K562 (cell line): ENCODE measurements around the gene ABHD16A. TPM values are rescaled to one million over a fixed set of nuclear protein-coding genes. Genes with fewer than 3 reads are reported as not detected.

Experiments used
- ADNP ChIP-seq: fragments of 200-800 bp; sonication (Bioruptor generic); IDR thresholded peaks from 2 replicates; pipeline ENCODE4 v1.6.1; 2016; ENCODE audit warnings: missing genetic modification characterization, missing compliant biosample characterization
- AFF1 ChIP-seq, 2 experiments: fragments of 450-650 bp; IDR thresholded peaks; 2 replicates each; pipeline ENCODE4 v1.6.1; 2018; ENCODE audit warnings: mild to moderate bottlenecking in 2 of 2, low read depth in 1 of 2; ENCODE audit not compliant: partially characterized antibody in 2 of 2
- BHLHE40 ChIP-seq: IDR thresholded peaks from 2 replicates; pipeline ENCODE4 v1.6.1; 2011; ENCODE audit warnings: low read length, improper control_type of control experiment
- CAMTA2 ChIP-seq: fragments of 250-450 bp; sonication (Bioruptor Pico); conservative IDR thresholded peaks from 2 replicates; pipeline ENCODE4 v1.5.1; 2022
- CBFA2T3 ChIP-seq: fragments of 450-650 bp; IDR thresholded peaks from 2 replicates; pipeline ENCODE4 v1.6.1; 2017
- DMBX1 ChIP-seq: fragments of 250-450 bp; sonication (Bioruptor Pico); IDR thresholded peaks from 2 replicates; pipeline ENCODE4 v1.8.0; 2022; ENCODE audit warnings: inconsistent platforms, mild to moderate bottlenecking, moderate library complexity, borderline replicate concordance
- HCFC1 ChIP-seq: IDR thresholded peaks from 2 replicates; pipeline ENCODE4 v1.6.1; 2012; ENCODE audit warnings: low read depth, low read length, improper control_type of control experiment
- HDAC6 ChIP-seq: IDR thresholded peaks from 2 replicates; pipeline ENCODE4 v1.6.1; 2012; ENCODE audit warnings: low read depth, mild to moderate bottlenecking, control low read depth, inconsistent platforms, low read length, moderate library complexity
- KDM5B ChIP-seq: fragments of 200-600 bp; sonication (generic); IDR thresholded peaks from 2 replicates; pipeline ENCODE4 v1.6.1; 2012; ENCODE audit warnings: low read depth, mild to moderate bottlenecking, moderate library complexity, low read length, control low read depth, inconsistent platforms; ENCODE audit not compliant: insufficient replicate concordance
- NFYB ChIP-seq: IDR thresholded peaks from 2 replicates; pipeline ENCODE4 v1.6.1; 2011; ENCODE audit warnings: mild to moderate bottlenecking, moderate library complexity; ENCODE audit not compliant: insufficient read length; ENCODE audit errors: extremely low read depth
- NUFIP1 ChIP-seq: fragments of 450-650 bp; IDR thresholded peaks from 2 replicates; pipeline ENCODE4 v1.6.1; 2018; ENCODE audit not compliant: partially characterized antibody
- PCBP2 ChIP-seq: fragments of 200-400 bp; formaldehyde crosslinking; IDR thresholded peaks from 2 replicates; pipeline ENCODE4 v1.6.1; 2018; ENCODE audit warnings: low read length, low read depth, mild to moderate bottlenecking, moderate library complexity; ENCODE audit not compliant: poor library complexity, severe bottlenecking
- POLR2AphosphoS2 ChIP-seq: IDR thresholded peaks from 2 replicates; pipeline ENCODE4 v1.6.1; 2012; ENCODE audit warnings: low read length, improper control_type of control experiment
- PTRF ChIP-seq: fragments of 450-650 bp; IDR thresholded peaks from 2 replicates; pipeline ENCODE4 v1.6.1; 2016; ENCODE audit warnings: mild to moderate bottlenecking, missing genetic modification characterization, missing compliant biosample characterization
- TEAD4 ChIP-seq, 2 experiments: sonication (generic) in 1 of 2; formaldehyde crosslinking in 1 of 2; IDR thresholded peaks; 2 replicates each; pipeline versions ENCODE4 v1.6.1 to v1.8.0; 2012 to 2022; ENCODE audit warnings: borderline replicate concordance in 1 of 2, inconsistent platforms in 1 of 2, low read length in 1 of 2, mild to moderate bottlenecking in 1 of 2, missing genetic modification reagents in 1 of 2
- TRIM24 ChIP-seq, 2 experiments: fragments of 450-650 bp; IDR thresholded peaks; 2 replicates each; pipeline ENCODE4 v1.6.1; 2016
- ZBTB17 ChIP-seq: fragments of 450-650 bp; formaldehyde crosslinking; IDR thresholded peaks from 2 replicates; pipeline ENCODE4 v1.4.0; 2020; ENCODE audit warnings: mild to moderate bottlenecking
- ZNF232 ChIP-seq: sonication (generic); formaldehyde crosslinking; IDR thresholded peaks from 2 replicates; pipeline ENCODE4 v1.8.0; 2022; ENCODE audit warnings: mild to moderate bottlenecking, missing genetic modification reagents
- ZNF586 ChIP-seq: fragments of 450-650 bp; formaldehyde crosslinking; conservative IDR thresholded peaks from 2 replicates; pipeline ENCODE4 v1.4.0; 2020; ENCODE audit warnings: mild to moderate bottlenecking, moderate library complexity
- ZNF830 ChIP-seq: fragments of 250-450 bp; sonication (Bioruptor Pico); IDR thresholded peaks from 2 replicates; pipeline ENCODE4 v1.5.0; 2021; ENCODE audit warnings: mild to moderate bottlenecking
- polyA plus RNA-seq, 8 experiments: library from polyadenylated mRNA; depleted of rRNA in 4 of 8; stranded (reverse) in 5 of 8; unstranded in 3 of 8; fragments of >200 nt; fragmentation: Nextera tagmentation in 2 of 8; fragmentation: Illumina TruSeq in 1 of 8; extraction: Ambion mirVana in 2 of 8; extraction: Trizol in 1 of 8; gene quantifications; 2 replicates each; pipeline versions ENCODE4 v1.2.1 to v1.2.3, GENCODE V29; 2011 to 2014; ENCODE audit warnings: inconsistent platforms in 1 of 8, missing spikeins in 1 of 8
- total RNA-seq, 7 experiments: library from RNA; depleted of rRNA in 6 of 7; stranded (reverse); fragments of >200 nt in 6 of 7; fragmentation: Illumina TruSeq in 2 of 7; extraction: Trizol in 2 of 7; gene quantifications; 2 replicates each; pipeline versions ENCODE4 v1.2.1 to v1.2.3, GENCODE V29; 2011 to 2021; ENCODE audit warnings: low replicate concordance in 1 of 7
- TF ChIP-seq, protein P1 (sequence below), 2 experiments: IDR thresholded peaks; 2 replicates each; pipeline ENCODE4 v1.6.1; 2012; ENCODE audit warnings: improper control_type of control experiment in 2 of 2, low read depth in 2 of 2, low read length in 2 of 2, borderline replicate concordance in 1 of 2
- TF ChIP-seq, protein P2 (sequence below): fragments of 450-650 bp; formaldehyde crosslinking; IDR thresholded peaks from 2 replicates; pipeline ENCODE4 v1.4.0; 2022; ENCODE audit warnings: mild to moderate bottlenecking, moderate library complexity

The ABHD16A gene
- total and polyA plus RNA-seq, 9 of the 15 experiments (the other 6 are each of a cell fraction or from before 2014, with no cell fraction given): 25.8 to 120 (median 81.6) TPM

DNA sequence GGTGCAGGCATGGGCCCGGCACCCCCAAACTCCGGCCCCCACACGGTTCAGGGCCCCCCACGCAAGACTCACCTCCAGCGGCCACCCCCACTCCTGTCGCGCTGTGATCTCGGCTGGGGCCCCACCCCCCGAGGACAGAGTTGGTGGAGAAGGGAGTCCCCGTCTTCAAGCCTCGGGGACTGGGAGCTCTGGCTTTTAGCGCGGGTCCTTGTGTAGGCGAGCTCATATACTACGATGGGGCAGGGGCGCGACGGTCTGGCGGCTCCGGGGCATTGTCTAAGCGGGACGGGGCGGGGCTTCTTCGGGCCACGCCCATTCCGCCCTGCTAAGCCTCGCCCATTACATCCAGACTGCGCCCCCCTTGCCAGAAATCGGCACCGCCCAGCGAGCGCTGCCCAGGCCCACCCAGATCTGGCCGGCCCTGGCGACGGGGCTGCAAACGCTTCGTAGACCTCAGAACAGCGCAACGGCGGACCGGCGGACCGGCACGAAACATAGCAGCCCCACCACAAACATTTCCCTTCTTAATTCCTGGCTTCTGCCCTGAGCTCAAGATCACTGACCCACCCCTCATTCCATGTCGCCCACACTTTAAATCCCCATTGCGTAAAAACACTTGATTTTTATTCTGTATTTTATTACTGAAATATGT, 27.0 kb upstream of the ABHD16A start (continued):
- TF ChIP-seq PCBP2: peak; percentile 54
- TF ChIP-seq ZBTB17 (CRISPR knock-in tag): peak; percentile 95
- TF ChIP-seq AFF1 (IDR thresholded peaks at IDR 0.05; ENCODE audit: low read depth in 1 of 2, partially characterized antibody in 2 of 2): no peak
- TF ChIP-seq TRIM24 (IDR thresholded peaks at IDR 0.05): peak in 1 of 2 experiments; percentile 49
- TF ChIP-seq, protein P1, sequence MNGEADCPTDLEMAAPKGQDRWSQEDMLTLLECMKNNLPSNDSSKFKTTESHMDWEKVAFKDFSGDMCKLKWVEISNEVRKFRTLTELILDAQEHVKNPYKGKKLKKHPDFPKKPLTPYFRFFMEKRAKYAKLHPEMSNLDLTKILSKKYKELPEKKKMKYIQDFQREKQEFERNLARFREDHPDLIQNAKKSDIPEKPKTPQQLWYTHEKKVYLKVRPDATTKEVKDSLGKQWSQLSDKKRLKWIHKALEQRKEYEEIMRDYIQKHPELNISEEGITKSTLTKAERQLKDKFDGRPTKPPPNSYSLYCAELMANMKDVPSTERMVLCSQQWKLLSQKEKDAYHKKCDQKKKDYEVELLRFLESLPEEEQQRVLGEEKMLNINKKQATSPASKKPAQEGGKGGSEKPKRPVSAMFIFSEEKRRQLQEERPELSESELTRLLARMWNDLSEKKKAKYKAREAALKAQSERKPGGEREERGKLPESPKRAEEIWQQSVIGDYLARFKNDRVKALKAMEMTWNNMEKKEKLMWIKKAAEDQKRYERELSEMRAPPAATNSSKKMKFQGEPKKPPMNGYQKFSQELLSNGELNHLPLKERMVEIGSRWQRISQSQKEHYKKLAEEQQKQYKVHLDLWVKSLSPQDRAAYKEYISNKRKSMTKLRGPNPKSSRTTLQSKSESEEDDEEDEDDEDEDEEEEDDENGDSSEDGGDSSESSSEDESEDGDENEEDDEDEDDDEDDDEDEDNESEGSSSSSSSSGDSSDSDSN (IDR thresholded peaks at IDR 0.05; ENCODE audit: borderline replicate concordance in 1 of 2, low read depth in 2 of 2, low read length in 2 of 2): 0 out of 4 replicates have a peak, but pooled peaks of 1 of the 2 experiments have one; percentile 60
- no peak for TF ChIP-seq TEAD4 (IDR thresholded peaks at IDR 0.05; ENCODE audit: low read length)
- no peak for TF ChIP-seq TEAD4 (CRISPR knock-in tag; IDR thresholded peaks at IDR 0.05; ENCODE audit: borderline replicate concordance)
- TF ChIP-seq, protein P2, sequence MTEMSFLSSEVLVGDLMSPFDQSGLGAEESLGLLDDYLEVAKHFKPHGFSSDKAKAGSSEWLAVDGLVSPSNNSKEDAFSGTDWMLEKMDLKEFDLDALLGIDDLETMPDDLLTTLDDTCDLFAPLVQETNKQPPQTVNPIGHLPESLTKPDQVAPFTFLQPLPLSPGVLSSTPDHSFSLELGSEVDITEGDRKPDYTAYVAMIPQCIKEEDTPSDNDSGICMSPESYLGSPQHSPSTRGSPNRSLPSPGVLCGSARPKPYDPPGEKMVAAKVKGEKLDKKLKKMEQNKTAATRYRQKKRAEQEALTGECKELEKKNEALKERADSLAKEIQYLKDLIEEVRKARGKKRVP (CRISPR knock-in tag): peak; percentile 91
- no peak for TF ChIP-seq CBFA2T3
- peak; percentile 3 for TF ChIP-seq BHLHE40
- TF ChIP-seq ADNP (tag): no peak
- peak; percentile 76; the same call in 1 of the 2 replicates for TF ChIP-seq ZNF232 (CRISPR knock-in tag)
- TF ChIP-seq PTRF (tag): no peak
- TF ChIP-seq NUFIP1: no peak
- peak; percentile 79 for TF ChIP-seq DMBX1
- TF ChIP-seq HCFC1: no peak; the same call in 1 of the 2 replicates
- TF ChIP-seq KDM5B: peak; percentile 78
- peak; percentile 18; the same call in 1 of the 2 replicates for TF ChIP-seq HDAC6
- TF ChIP-seq ZNF830: peak; percentile 100
- peak; percentile 100 for TF ChIP-seq CAMTA2
- no peak for TF ChIP-seq NFYB
- peak; percentile 98 for TF ChIP-seq ZNF586
- peak; percentile 100 for TF ChIP-seq POLR2AphosphoS2
